ENCODE data around the gene SORCS1.

DNA sequence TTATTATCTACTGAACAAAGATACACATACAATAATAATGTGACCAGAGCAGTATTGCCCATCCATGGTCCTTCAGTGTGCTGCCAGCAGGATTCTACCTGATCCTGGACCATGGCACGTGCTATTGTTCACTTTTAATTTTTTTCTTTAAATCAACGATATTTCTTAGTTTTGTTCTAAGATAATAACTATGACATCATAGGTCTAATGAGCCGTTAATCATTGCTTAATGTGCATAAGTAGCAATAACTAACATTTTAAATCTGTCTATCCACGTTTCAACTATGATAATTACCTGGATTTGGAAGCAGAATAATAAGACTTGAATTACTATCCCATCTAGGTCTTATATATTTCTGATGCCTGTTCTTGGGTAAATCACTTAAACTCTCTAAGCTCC, 253.8 kb downstream of the SORCS1 start:
- TF ChIP-seq EP300 (IDR thresholded peaks at IDR 0.05; ENCODE audit: borderline replicate concordance in 1 of 2, low read depth in 1 of 2, low read length in 1 of 2): no peak
- TF ChIP-seq CTCF (IDR thresholded peaks at IDR 0.05): no peak
